PC-9 (cell line): ENCODE results near the gene DYNLT2. TPM values are rescaled to one million over a fixed set of nuclear protein-coding genes. Genes with fewer than 3 reads are reported as not detected.

Experiments used
- BruUV-seq: library from RNA; stranded (reverse); fragments of 400-500 nt; replicated peaks from 2 replicates; lab custom pipeline; 2021; lab: Mats Ljungman, UMichigan
- CTCF ChIA-PET: fragments of 300-600 bp; sonication (Branson Sonifier 250); formaldehyde crosslinking; loops from one replicate; lab custom pipeline; 2022; ENCODE audit warnings: antibody characterized with exemption; lab: Charles Lee
- POLR2A ChIA-PET: fragments of 300-600 bp; sonication (Branson Sonifier 250); formaldehyde crosslinking; loops from one replicate; lab custom pipeline; 2022; ENCODE audit warnings: antibody characterized with exemption; ENCODE audit not compliant: unreplicated experiment; lab: Charles Lee
- DNase-seq, 2 experiments: peaks; one replicate each; pipeline versions ENCODE4 v3.0.0 to v3.0.0-alpha.2; 2015 to 2022; ENCODE audit warnings: mixed read lengths in 1 of 2
- H2AFZ ChIP-seq: fragments of 200-600 bp; sonication (generic); 2 replicates; pipeline ENCODE4 v1.8.1; 2017; ENCODE audit warnings: antibody characterized with exemption
- H3F3A ChIP-seq: fragments of 200-600 bp; sonication (generic); 2 replicates; pipeline ENCODE4 v1.8.1; 2017; ENCODE audit warnings: antibody characterized with exemption, mild to moderate bottlenecking, low read depth; ENCODE audit not compliant: insufficient read depth
- H3K27ac ChIP-seq: fragments of 200-600 bp; sonication (generic); 2 replicates; pipeline ENCODE4 v1.6.1; 2016; ENCODE audit warnings: mixed run types
- H3K27me3 ChIP-seq: fragments of 200-600 bp; sonication (generic); 2 replicates; pipeline ENCODE4 v1.6.1; 2016; ENCODE audit warnings: low read depth, mixed run types; ENCODE audit not compliant: insufficient read depth
- H3K36me3 ChIP-seq: fragments of 200-600 bp; sonication (generic); 2 replicates; pipeline ENCODE4 v1.6.1; 2016; ENCODE audit warnings: low read depth, mixed run types
- H3K4me1 ChIP-seq: fragments of 200-600 bp; sonication (generic); replicated peaks from 2 replicates; pipeline ENCODE4 v1.6.1; 2016; ENCODE audit warnings: mixed run types; ENCODE audit not compliant: insufficient read depth
- H3K4me2 ChIP-seq: fragments of 200-600 bp; sonication (generic); 2 replicates; pipeline ENCODE4 v1.6.1; 2017; ENCODE audit warnings: mixed run types
- H3K4me3 ChIP-seq: fragments of 200-600 bp; sonication (generic); 2 replicates; pipeline ENCODE4 v1.6.1; 2016; ENCODE audit warnings: mixed run types
- H3K79me2 ChIP-seq: fragments of 200-600 bp; sonication (generic); 2 replicates; pipeline ENCODE4 v1.6.1; 2017; ENCODE audit warnings: low read depth, mixed run types
- H3K9me2 ChIP-seq: fragments of 200-600 bp; sonication (generic); 2 replicates; pipeline ENCODE4 v1.8.1; 2017; ENCODE audit warnings: mild to moderate bottlenecking; ENCODE audit not compliant: insufficient read depth
- H3K9me3 ChIP-seq: fragments of 200-600 bp; sonication (generic); 2 replicates; pipeline ENCODE4 v1.8.1; 2016; ENCODE audit warnings: low read depth; ENCODE audit not compliant: insufficient read depth
- H4K20me1 ChIP-seq: fragments of 200-600 bp; sonication (generic); 2 replicates; pipeline ENCODE4 v1.8.1; 2017; ENCODE audit not compliant: insufficient read depth
- CTCF ChIP-seq: fragments of 200-600 bp; sonication (generic); conservative IDR thresholded peaks from 2 replicates; pipeline ENCODE4 v1.6.1; 2017; ENCODE audit warnings: mixed run types, antibody characterized with exemption, mild to moderate bottlenecking, moderate library complexity
- EZH2 ChIP-seq: fragments of 200-600 bp; sonication (generic); IDR thresholded peaks from 2 replicates; pipeline ENCODE4 v1.8.0; 2017; ENCODE audit warnings: antibody characterized with exemption, low read depth
- intact Hi-C: fragments of 100-400 bp; cut with micrococcal nuclease; formaldehyde crosslinking; loops from one replicate; pipeline ENCODE4 v1.10.0; 2022; ENCODE audit not compliant: unreplicated experiment
- total RNA-seq: library from RNA; stranded (reverse); gene quantifications from 2 replicates; pipeline ENCODE4 v1.2.3, GENCODE V29; 2021

DYNLT2 gene
- total RNA-seq, 1 experiment from 2014 or later: 1.5 TPM

- H3K27me3 ChIP-seq: peaks cover 27% of the 10 kb centered on the region
- DNase-seq: no peak
- no peaks in the 10 kb centered on the region for H3K79me2 ChIP-seq
- H3K9me2 ChIP-seq: no peaks in the 10 kb centered on the region
- H3K9me3 ChIP-seq: no peaks in the 10 kb centered on the region
- CTCF ChIA-PET: no interaction called here
- no peaks in the 10 kb centered on the region for H4K20me1 ChIP-seq
- no peak overlapping the region for H3K27ac ChIP-seq
- H3K4me3 ChIP-seq: no peak overlapping the region
- POLR2A ChIA-PET: no interaction called here
- intact Hi-C loops: no loop called here
- no peaks in the 10 kb centered on the region for H3K36me3 ChIP-seq
- H3F3A ChIP-seq: no peaks in the 10 kb centered on the region
- TF ChIP-seq CTCF (no peak), EZH2 (no peak)
- no peak overlapping the region for H3K4me2 ChIP-seq
- no peaks in the 10 kb centered on the region for H3K4me1 ChIP-seq
- H2AFZ ChIP-seq: no peak overlapping the region
- no TSS peak for BruUV-seq
Measured at GRCh38 chr6:169786349-169786748, 35.0 kb upstream of the DYNLT2 start.

- H3K9me3 ChIP-seq: no peaks in the 10 kb centered on the region
- no peak overlapping the region for H3K4me3 ChIP-seq
- no peak for DNase-seq
- intact Hi-C loops: no loop called here
- no peaks in the 10 kb centered on the region for H3K36me3 ChIP-seq
- ChIA-PET CTCF (no interaction called here), POLR2A (no interaction called here)
- TF ChIP-seq EZH2 (no peak), CTCF (no peak)
- BruUV-seq: no TSS peak
- no peaks in the 10 kb centered on the region for H4K20me1 ChIP-seq
- peaks cover 19% of the 10 kb centered on the region for H3K27me3 ChIP-seq
- H3K79me2 ChIP-seq: no peaks in the 10 kb centered on the region
- H2AFZ ChIP-seq: no peak overlapping the region
- H3K4me1 ChIP-seq: no peaks in the 10 kb centered on the region
- no peaks in the 10 kb centered on the region for H3F3A ChIP-seq
- no peak overlapping the region for H3K4me2 ChIP-seq
- no peaks in the 10 kb centered on the region for H3K9me2 ChIP-seq
- H3K27ac ChIP-seq: no peak overlapping the region
Measured at GRCh38 chr6:169785566-169785965, 34.2 kb upstream of the DYNLT2 start.

- Histone ChIP-seq H3K9me3 (no peaks in the 10 kb centered on the region), H3K4me1 (no peaks in the 10 kb centered on the region)
- POLR2A ChIA-PET: no interaction called here
Measured at GRCh38 chr6:169784821-169785340, 33.5 kb upstream of the DYNLT2 start.

More at GRCh38 chr6:169784821-169785340, 33.5 kb upstream of the DYNLT2 start:
- Histone ChIP-seq H3K36me3 (no peaks in the 10 kb centered on the region), H3K9me2 (no peaks in the 10 kb centered on the region), H2AFZ (no peak overlapping the region), H3K79me2 (no peaks in the 10 kb centered on the region), H3K27ac (no peak overlapping the region), H3K4me2 (no peak overlapping the region), H3K27me3 (peaks cover 14% of the 10 kb centered on the region), H3K4me3 (no peak overlapping the region), H3F3A (no peaks in the 10 kb centered on the region), H4K20me1 (no peaks in the 10 kb centered on the region)
- no peak for DNase-seq
- intact Hi-C loops: no loop called here
- TF ChIP-seq CTCF (no peak), EZH2 (no peak)
- CTCF ChIA-PET: no interaction called here
- no TSS peak for BruUV-seq
